Large intestine (tissue), 3 donors: ENCODE measurements around the gene PZP. TPM values are rescaled to one million over a fixed set of nuclear protein-coding genes. Genes with fewer than 3 reads are reported as not detected.

ENCODE experiments used
- DNase-seq, 2 donors: peaks; one replicate each; pipeline versions ENCODE4 v3.0.0 to v3.0.0-alpha.2; 2013
- H3K27ac ChIP-seq: one replicate; pipeline ENCODE4 v1.5.1; 2013; ENCODE audit warnings: low read length
- H3K27me3 ChIP-seq: 2 replicates; pipeline ENCODE4 v1.6.1; 2013; ENCODE audit warnings: low read length; ENCODE audit not compliant: control insufficient read depth, insufficient read depth
- H3K36me3 ChIP-seq: 2 replicates; pipeline ENCODE4 v1.6.1; 2013; ENCODE audit warnings: low read length; ENCODE audit not compliant: control insufficient read depth, insufficient read depth
- H3K4me1 ChIP-seq: one replicate; pipeline ENCODE4 v1.6.1; 2013; ENCODE audit warnings: low read length; ENCODE audit not compliant: control insufficient read depth, insufficient read depth
- H3K4me3 ChIP-seq: one replicate; pipeline ENCODE4 v1.5.1; 2013; ENCODE audit warnings: low read length
- H3K9me3 ChIP-seq: one replicate; pipeline ENCODE4 v1.6.1; 2013; ENCODE audit warnings: mild to moderate bottlenecking, low read depth, low read length, moderate library complexity; ENCODE audit not compliant: control insufficient read depth
- WGBS: methylation state at CpG from one replicate; pipeline ENCODE4 v1.1.5; 2013; ENCODE audit warnings: low lambda C conversion rate; ENCODE audit not compliant: insufficient coverage; 5-methylcytosine and 5-hydroxymethylcytosine counted together
- polyA plus RNA-seq: library from polyadenylated mRNA; unstranded; fragments of 120-200 nt; gene quantifications from one replicate; pipeline ENCODE4 v1.2.1, GENCODE V29; 2013

The PZP gene
- polyA plus RNA-seq, 1 donor = 0.24 TPM

DNA sequence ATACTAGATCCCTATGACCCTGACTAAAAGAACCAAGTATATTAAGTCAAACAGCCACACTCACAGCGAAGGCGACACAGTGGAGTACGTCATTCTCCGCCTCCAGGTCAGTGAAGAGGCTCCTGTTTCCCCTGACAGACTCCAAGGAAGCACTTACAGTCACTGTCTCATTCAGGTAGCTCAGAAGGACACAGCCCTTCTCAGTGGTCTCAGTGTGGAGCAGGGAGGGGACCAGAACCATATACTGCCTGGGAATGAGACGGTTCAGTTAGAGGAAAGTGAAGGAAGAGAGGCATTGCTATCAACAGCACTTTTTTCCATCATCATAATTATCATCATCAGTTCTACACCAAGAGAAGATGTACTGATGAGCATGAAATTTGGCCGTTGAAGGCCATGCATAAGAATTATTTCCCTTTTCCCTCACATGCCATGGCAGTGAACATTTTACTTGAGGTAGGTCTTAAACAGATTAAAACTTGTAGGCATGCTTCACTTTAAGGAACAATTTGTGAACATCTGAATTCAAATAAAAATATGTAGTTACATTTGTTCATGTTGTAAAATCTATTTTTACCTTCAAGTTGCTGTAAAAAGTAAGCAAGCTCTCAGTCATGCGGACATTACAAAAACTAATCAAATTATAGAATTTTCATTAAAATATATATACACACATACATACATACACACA is 94.8 kb downstream of the PZP start:
- Histone ChIP-seq H3K27me3 (no peaks in the 10 kb centered on the region), H3K27ac (no peak overlapping the region), H3K36me3 (peaks cover 3% of the 10 kb centered on the region), H3K4me3 (no peak overlapping the region), H3K9me3 (no peaks in the 10 kb centered on the region), H3K4me1 (no peaks in the 10 kb centered on the region)
- DNase-seq = no peak
- WGBS = 100% methylated on average over 1 of the region's 7 CpGs

DNA sequence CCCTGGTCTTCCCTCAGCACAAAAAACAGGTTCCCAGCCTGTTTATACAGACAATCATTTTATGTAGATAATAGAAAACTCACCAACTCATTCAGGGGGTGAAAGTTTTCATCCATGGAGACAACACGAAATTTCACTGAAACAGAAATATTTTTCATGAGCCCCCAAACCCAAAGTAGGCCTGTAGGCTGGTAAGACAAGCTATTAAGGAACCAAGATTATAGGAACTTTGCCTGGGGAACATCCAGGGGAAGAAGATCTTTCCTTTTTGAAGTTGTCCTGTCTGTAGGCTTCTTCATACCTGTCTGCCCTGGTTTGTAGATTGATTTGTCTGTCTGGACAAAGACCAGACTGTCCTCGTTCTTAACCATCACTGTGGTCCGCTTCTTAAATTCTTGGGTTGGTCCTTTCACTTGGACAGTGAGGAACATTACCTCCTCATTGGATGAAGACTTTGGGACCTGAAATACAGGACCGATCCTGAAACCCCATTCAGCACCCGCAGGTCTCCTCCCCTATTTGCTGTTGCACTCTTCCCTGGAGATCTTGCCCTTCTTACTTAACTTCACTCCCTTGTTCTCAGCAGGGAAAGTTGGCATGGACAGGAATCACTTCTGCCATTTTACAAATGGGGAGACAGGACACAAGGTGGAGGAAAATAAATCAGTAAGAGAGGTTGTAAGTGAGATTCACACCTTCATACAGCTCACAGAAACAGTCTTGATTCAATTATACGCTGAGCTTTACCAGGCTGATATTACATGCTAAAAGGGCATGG is 95.9 kb downstream of the PZP start:
- Histone ChIP-seq H3K27me3 (no peaks in the 10 kb centered on the region), H3K4me1 (no peaks in the 10 kb centered on the region), H3K9me3 (no peaks in the 10 kb centered on the region), H3K36me3 (peaks cover 3% of the 10 kb centered on the region), H3K27ac (no peak overlapping the region), H3K4me3 (no peak overlapping the region)
- no peak for DNase-seq
- WGBS = no CpG with 5 or more reads among the region's 6 CpGs

DNA sequence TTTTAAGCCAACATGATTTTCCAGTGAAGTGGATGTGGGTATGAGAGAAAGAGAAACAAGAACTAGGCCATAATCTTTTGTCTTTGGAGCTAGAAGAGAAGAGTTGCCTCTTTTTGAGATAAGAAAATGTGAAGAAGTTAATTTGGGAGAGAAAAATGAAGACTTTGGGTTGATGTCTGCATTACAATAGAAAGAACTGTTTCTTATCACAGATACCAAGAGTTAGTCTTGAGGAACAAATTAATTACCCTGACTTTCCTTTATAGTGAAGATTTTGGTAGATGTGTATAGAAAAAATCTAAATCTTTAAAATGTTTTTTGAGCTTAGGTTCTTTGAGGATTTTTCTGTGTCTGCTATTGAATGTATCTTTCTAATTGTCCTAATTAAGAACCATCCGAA is 96.7 kb downstream of the PZP start:
- Histone ChIP-seq H3K36me3 (peaks cover 5% of the 10 kb centered on the region), H3K9me3 (no peaks in the 10 kb centered on the region), H3K27me3 (no peaks in the 10 kb centered on the region), H3K4me3 (no peak overlapping the region), H3K27ac (no peak overlapping the region), H3K4me1 (no peaks in the 10 kb centered on the region)
- WGBS = 100% methylated on average over 1 of the region's 1 CpG
- no peak for DNase-seq

DNA sequence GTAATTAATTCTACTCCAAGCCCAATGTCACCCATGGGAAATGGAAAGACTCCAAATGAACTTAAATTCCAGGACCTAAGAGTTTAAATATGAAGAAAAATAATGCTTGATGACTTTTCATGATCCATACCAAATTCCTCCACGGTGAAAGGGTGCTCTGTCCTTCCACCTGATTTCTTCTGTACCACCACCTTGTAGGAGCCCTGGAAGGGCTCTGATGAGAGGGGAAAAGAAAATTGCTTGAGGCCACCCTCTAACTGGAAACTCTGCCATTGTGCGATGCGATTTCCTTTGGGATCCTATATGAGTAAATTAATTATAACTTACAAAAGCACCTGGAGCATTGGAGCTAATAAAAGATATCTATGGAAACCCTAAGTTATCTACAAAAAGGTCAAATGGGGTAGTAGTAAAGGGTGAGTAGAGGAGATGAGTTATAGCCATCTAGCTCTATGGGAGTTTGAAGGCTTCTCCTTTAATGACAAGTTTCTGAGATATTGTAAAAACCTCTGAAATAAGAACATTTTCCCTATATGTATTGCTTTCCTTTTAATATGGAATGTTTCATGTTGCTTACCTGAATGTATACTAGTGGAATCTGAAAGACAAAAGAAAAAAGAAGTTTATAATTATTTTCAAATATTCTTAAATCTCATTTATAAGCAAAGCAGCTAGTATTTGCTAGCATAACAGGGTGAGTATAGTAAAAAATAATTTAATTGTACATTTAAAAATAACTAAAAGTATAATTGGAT is 98.3 kb downstream of the PZP start:
- Histone ChIP-seq H3K36me3 (peaks cover 5% of the 10 kb centered on the region), H3K27me3 (no peaks in the 10 kb centered on the region), H3K9me3 (no peaks in the 10 kb centered on the region), H3K27ac (no peak overlapping the region), H3K4me3 (no peak overlapping the region), H3K4me1 (no peaks in the 10 kb centered on the region)
- no peak for DNase-seq
- WGBS = no CpG with 5 or more reads among the region's 3 CpGs

DNA sequence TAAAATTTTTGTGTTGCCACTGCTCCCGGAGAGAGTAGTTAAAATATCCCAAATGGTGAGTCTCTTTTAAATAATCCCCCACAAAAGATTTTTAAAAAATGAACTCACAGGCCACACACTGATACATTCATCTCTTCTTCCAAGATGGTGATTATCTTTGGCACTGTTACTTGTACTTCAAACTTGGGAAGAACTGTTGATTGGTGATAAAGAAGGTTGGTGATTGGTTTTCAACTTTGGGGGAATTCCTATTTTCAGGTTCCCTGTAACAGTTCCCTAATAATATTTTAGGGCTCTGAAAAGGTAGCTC is 99.0 kb downstream of the PZP start:
- H3K9me3 ChIP-seq = no peaks in the 10 kb centered on the region
- no peak overlapping the region for H3K27ac ChIP-seq
- peaks cover 5% of the 10 kb centered on the region for H3K36me3 ChIP-seq
- WGBS = no CpG with 5 or more reads among the region's 1 CpG
- no peaks in the 10 kb centered on the region for H3K27me3 ChIP-seq
- H3K4me3 ChIP-seq = no peak overlapping the region
- H3K4me1 ChIP-seq = no peaks in the 10 kb centered on the region
- DNase-seq = no peak

DNA sequence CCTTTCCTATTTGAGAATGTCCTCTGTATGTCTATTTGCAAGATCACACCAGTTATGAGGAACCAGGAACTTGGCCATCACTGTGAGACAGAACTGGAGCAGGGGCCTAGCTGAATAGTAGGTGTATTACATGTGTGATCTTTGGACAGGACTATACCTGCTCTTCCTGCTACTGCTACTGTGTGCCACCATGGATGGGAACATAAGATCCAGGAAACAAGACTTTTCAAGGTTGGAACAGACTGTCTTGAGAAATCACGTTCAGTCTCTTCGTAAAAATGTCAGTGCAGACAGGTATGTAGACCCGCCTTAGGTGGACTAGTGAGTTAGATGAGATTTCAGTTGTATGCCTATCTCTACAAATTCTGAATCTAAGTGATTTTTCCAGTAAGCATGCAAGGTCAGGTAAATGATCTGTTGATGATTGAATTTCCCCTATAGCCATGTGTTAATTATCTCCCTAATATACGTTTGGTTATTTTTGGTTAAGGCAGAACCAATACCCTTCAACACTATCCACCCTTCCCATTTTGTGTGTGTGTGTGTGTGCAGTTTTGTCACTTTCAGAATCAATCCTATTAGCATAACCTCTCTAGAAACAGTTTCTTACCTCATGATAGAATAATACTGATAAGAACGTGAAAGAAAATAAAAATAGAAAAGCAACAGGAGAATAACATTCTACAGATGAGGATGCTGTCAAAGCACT is 99.5 kb downstream of the PZP start:
- Histone ChIP-seq H3K27me3 (no peaks in the 10 kb centered on the region), H3K9me3 (no peaks in the 10 kb centered on the region), H3K36me3 (peaks cover 5% of the 10 kb centered on the region), H3K4me3 (no peak overlapping the region), H3K4me1 (no peaks in the 10 kb centered on the region), H3K27ac (no peak overlapping the region)
- WGBS = no CpG with 5 or more reads among the region's 5 CpGs
- no peak for DNase-seq

DNA sequence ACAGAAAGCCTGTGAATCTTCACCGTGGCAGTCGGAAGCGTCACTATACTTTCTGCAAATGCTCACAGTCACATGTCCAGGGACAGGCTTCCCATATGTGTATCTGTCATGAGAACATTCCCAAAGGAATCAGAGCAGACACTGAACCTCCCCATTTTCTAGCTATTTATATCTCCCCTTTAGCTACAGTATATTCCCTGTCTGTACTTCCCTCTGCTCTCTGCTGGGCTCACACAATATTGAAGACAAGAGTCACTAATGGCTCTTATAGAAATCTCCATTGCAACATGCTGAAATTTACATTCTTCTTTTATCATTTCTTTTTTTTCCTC is 100.7 kb downstream of the PZP start:
- WGBS = no CpG with 5 or more reads among the region's 3 CpGs
- peaks cover 5% of the 10 kb centered on the region for H3K36me3 ChIP-seq

DNA sequence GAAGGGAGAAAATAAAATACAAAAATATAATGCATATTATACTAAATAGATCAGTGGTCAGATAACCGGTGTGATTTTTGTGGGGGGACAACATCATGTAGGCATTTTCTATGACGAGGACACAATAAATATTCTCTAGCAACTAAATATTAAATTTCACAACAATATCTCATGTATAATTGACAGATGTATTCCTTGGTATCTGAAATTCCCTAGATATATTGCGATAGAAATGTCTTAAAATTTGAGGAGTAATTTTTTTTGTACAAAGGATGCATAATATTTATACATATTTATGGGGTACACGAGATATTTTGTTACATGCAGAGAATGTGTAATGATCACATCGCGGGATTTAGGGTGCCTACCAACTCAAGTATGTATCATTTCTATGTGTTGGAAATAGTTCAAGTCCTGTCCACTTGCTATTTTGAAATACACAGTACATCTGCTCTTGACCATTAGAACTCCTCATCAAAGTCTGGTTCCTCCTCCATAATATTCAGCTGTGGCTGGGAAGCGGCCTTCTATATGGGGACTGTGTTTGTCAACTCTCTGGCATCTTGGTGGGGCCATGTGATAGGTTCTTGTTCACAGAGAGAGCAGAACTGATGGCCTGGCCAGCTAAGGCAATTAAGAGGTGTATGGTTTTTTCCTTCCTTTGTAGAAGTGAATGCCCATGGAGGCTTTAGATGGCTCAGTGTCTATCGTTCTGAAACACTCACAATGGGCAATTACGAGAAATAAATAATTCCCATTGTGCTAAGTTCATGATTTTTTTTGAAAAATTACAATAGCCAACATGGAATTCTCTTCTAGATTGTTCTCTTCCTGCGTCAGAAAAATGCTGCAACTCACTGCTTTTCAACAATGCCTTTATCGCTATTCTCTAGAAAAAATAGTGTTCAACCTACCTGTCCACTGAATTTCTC is 101.3 kb downstream of the PZP start:
- DNase-seq = no peak
- WGBS = 91% methylated on average over 5 of the region's 11 CpGs
- Histone ChIP-seq H3K27me3 (no peaks in the 10 kb centered on the region), H3K4me3 (no peak overlapping the region), H3K9me3 (no peaks in the 10 kb centered on the region), H3K27ac (no peak overlapping the region), H3K36me3 (peaks cover 2% of the 10 kb centered on the region), H3K4me1 (no peaks in the 10 kb centered on the region)

More for the DNA sequence above, 100.7 kb downstream of the PZP start:
- DNase-seq = no peak
- Histone ChIP-seq H3K27me3 (no peaks in the 10 kb centered on the region), H3K9me3 (no peaks in the 10 kb centered on the region), H3K4me1 (no peaks in the 10 kb centered on the region), H3K4me3 (no peak overlapping the region), H3K27ac (no peak overlapping the region)

DNA sequence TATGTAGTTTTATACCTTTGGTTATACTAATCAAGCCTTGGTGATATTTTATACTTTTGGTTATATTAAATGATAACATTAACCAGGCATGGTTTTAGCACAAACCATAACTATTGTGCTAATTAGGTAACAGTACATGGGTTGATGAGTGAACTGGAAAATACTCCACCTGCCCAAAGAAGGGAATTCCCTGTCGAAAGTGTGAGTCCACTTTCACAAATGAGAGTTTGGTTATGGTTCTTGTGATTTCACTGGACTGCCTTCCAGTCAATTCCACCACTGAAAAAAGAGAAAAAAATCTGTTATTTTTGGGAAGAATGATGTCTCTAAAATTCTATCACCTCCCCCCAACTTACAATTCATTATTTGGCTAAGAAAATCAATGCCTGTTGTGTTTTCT is 102.1 kb downstream of the PZP start:
- no peak for DNase-seq
- no CpG with 5 or more reads among the region's 1 CpG for WGBS
- H3K36me3 ChIP-seq = peaks cover 2% of the 10 kb centered on the region
- H3K4me3 ChIP-seq = no peak overlapping the region
- no peaks in the 10 kb centered on the region for H3K27me3 ChIP-seq
- no peaks in the 10 kb centered on the region for H3K9me3 ChIP-seq
- H3K4me1 ChIP-seq = no peaks in the 10 kb centered on the region
- H3K27ac ChIP-seq = no peak overlapping the region
